ENCODE measurements around the gene CDK14. TPM values are rescaled to one million over a fixed set of nuclear protein-coding genes. Genes with fewer than 3 reads are reported as not detected.

The CDK14 gene
- total RNA-seq, 2 experiments from 2014 or later = 0.05 to 0.27 TPM

DNA sequence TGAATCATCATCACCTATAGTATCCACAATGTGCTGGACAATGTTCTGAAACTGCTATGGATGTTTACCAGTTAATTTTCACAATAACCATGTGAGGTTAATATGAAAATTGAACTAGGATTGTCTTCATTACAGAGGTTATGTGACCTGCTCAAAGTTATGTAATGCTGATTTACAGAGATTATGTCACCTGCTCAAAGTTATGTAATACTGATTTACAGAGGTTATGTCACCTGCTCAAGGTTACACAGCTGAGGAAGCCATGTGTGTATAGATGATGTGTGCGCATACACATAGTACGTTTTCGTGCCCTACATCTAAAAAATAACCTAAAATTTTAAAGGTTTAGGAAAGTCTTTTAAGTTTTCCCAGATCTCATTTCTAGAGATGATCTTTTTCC lies 298.0 kb downstream of the CDK14 start:
- Mint-ChIP-seq H3K36me3 (ENCODE audit: low read depth) (no peaks in the 10 kb centered on the region), H3K27ac (no peak overlapping the region), H3K4me3 (no peak overlapping the region), H3K9me3 (no peaks in the 10 kb centered on the region), H3K27me3 (no peaks in the 10 kb centered on the region), H3K4me1 (ENCODE audit: low read depth) (no peaks in the 10 kb centered on the region)
- POLR2A ChIA-PET = no interaction called here
- TF ChIP-seq, protein P1, sequence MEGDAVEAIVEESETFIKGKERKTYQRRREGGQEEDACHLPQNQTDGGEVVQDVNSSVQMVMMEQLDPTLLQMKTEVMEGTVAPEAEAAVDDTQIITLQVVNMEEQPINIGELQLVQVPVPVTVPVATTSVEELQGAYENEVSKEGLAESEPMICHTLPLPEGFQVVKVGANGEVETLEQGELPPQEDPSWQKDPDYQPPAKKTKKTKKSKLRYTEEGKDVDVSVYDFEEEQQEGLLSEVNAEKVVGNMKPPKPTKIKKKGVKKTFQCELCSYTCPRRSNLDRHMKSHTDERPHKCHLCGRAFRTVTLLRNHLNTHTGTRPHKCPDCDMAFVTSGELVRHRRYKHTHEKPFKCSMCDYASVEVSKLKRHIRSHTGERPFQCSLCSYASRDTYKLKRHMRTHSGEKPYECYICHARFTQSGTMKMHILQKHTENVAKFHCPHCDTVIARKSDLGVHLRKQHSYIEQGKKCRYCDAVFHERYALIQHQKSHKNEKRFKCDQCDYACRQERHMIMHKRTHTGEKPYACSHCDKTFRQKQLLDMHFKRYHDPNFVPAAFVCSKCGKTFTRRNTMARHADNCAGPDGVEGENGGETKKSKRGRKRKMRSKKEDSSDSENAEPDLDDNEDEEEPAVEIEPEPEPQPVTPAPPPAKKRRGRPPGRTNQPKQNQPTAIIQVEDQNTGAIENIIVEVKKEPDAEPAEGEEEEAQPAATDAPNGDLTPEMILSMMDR (IDR thresholded peaks at IDR 0.05) = no peak
- no peak for ATAC-seq
- CTCF ChIA-PET = no interaction called here
- DNase-seq = no peak
- intact Hi-C loops (cut with micrococcal nuclease) = no loop called here

DNA sequence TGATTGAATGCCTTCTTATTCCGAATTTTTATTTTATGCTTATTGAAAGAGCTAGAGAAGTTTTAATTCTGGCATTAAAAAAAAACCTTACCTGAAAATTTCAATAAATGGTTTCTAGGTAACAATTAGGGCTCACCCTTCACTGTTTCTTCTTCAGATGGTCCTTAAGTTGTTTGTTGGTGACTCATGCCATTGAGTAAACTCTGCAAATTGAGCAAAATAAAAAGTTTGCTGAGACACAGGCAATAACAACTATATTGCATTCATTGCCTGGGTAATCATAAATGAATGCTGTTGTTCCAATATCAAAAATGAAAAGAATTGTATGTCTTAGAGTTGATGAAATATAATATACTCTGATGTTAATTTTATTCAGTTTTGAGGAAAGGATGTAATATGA lies 300.3 kb downstream of the CDK14 start:
- intact Hi-C loops (cut with micrococcal nuclease) = no loop called here
- ATAC-seq = no peak
- CTCF ChIA-PET = no interaction called here

DNA sequence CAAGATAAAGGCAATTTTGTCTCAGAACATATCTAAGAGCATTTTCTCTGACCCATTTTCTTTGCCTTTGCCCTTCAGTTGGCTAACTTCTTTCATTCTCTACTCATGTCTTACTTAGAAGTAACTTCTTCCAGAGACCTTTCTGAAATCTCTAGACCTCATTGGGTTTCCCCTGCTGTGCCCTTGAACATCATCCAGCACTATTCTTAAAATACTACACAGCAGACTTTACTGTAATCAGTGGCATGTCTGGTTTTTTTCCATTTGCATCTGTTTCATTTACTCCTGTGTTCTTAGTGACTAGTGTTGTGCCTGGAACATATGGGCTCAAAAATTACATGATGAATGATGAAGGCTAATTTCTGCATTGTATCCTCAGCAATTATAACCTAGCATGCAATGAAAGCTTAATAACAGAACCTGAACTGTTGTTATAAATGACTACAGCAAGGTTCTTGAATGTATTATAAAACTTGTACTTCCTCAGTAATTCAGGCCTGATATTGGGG lies 301.9 kb downstream of the CDK14 start:
- ATAC-seq (no peak), DNase-seq (no peak)
- TF ChIP-seq, protein P1 (IDR thresholded peaks at IDR 0.05) = no peak
- no peak overlapping the region for H3K4me3 Mint-ChIP-seq
- ChIA-PET POLR2A (no interaction called here), CTCF (no interaction called here)
- intact Hi-C loops (cut with micrococcal nuclease) = no loop called here
- no peaks in the 10 kb centered on the region for H3K27me3 Mint-ChIP-seq
- H3K36me3 Mint-ChIP-seq (ENCODE audit: low read depth) = no peaks in the 10 kb centered on the region
- no peaks in the 10 kb centered on the region for H3K4me1 Mint-ChIP-seq (ENCODE audit: low read depth)
- H3K27ac Mint-ChIP-seq = no peak overlapping the region
- H3K9me3 Mint-ChIP-seq = no peaks in the 10 kb centered on the region

More for the DNA sequence above, 300.3 kb downstream of the CDK14 start:
- H3K27me3 Mint-ChIP-seq = no peaks in the 10 kb centered on the region
- no peak for DNase-seq
- H3K4me3 Mint-ChIP-seq = no peak overlapping the region
- no peaks in the 10 kb centered on the region for H3K4me1 Mint-ChIP-seq (ENCODE audit: low read depth)
- H3K27ac Mint-ChIP-seq = no peak overlapping the region
- POLR2A ChIA-PET = interaction anchor here (0.8 kb wide), 1 partner anchor 72 kb away, joined by 3 read pairs; no protein-coding TSS in a partner anchor
- no peaks in the 10 kb centered on the region for H3K36me3 Mint-ChIP-seq (ENCODE audit: low read depth)
- TF ChIP-seq, protein P1 (IDR thresholded peaks at IDR 0.05) = no peak
- no peaks in the 10 kb centered on the region for H3K9me3 Mint-ChIP-seq

DNA sequence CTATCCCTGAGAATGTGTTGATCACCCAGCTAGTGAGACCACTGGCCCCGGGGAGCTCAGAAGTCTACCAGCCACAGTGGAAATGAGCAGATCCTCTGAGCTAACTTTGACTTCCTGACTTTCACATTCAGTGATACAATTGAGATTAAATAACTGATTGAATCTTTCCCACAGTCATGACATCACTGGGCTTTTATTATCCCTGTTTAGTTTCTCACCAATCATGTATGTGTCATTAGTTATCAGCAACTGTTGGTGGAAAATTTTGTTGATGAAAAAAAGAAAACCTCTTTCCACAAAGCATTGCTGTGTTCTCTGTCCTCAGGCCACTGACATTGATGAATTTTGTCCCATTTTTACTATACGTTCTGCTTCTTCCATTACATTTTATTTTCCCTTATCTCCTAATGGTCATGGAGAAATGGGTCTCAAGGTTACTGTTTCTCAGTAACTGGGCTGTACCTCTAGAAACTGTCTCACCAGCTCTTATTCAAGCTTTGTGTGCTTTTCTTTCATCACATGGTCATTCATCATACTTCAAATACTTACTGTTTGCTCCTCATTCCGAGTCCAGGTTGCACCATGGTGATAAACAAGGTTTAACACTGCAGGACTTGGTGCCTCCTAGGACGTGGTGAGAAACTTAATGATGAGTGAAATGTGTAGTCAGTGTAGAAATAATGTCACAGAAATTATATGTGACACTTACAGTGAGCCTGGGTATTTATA lies 304.7 kb downstream of the CDK14 start:
- H3K9me3 Mint-ChIP-seq = no peaks in the 10 kb centered on the region
- ChIA-PET CTCF (no interaction called here), POLR2A (no interaction called here)
- DNase-seq (no peak), ATAC-seq (no peak)
- no peaks in the 10 kb centered on the region for H3K4me1 Mint-ChIP-seq (ENCODE audit: low read depth)
- H3K36me3 Mint-ChIP-seq (ENCODE audit: low read depth) = no peaks in the 10 kb centered on the region
- intact Hi-C loops (cut with micrococcal nuclease) = no loop called here
- H3K27me3 Mint-ChIP-seq = no peaks in the 10 kb centered on the region
- H3K27ac Mint-ChIP-seq = no peak overlapping the region
- no peak overlapping the region for H3K4me3 Mint-ChIP-seq
- TF ChIP-seq, protein P1 (IDR thresholded peaks at IDR 0.05) = no peak

DNA sequence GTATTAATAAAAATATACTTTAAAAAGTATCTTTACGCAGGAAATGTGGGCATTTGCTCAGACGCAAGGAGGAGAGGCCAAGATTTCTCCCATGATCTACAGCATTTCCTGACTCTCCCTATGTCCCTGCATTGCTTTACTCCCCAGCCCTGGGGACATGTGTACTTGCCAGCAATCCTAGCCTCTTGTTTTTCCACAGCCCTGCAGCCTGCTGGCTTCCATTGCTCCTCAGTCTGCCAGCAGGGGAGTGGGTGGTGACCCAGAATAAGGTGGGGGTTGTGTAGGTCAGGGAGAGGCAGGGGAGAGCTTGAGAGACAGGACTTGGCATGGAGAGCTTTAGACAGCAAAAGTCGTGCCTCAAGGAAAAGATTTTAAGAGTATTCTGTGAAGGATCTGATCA lies 307.7 kb downstream of the CDK14 start:
- no peaks in the 10 kb centered on the region for H3K4me1 Mint-ChIP-seq (ENCODE audit: low read depth)
- no peak for ATAC-seq
- no peaks in the 10 kb centered on the region for H3K36me3 Mint-ChIP-seq (ENCODE audit: low read depth)
- intact Hi-C loops (cut with micrococcal nuclease) = no loop called here
- H3K9me3 Mint-ChIP-seq = no peaks in the 10 kb centered on the region
- no peak overlapping the region for H3K27ac Mint-ChIP-seq
- DNase-seq = no peak
- H3K27me3 Mint-ChIP-seq = no peaks in the 10 kb centered on the region
- TF ChIP-seq, protein P1 (IDR thresholded peaks at IDR 0.05) = no peak
- ChIA-PET POLR2A (no interaction called here), CTCF (no interaction called here)
- H3K4me3 Mint-ChIP-seq = no peak overlapping the region
